Measurements from ENCODE around the gene MCC.

Gene MCC

GRCh38 chr5:113487781-113488644, at the start of gene MCC:
MCC (minus strand) TSS chr5:113488453.
- DNase-seq (ENCODE audit: low read depth) = no peak

GRCh38 chr5:113531481-113532159, 43.4 kb upstream of the MCC start:
- no peak for DNase-seq (ENCODE audit: low read depth)

- no peak for DNase-seq (ENCODE audit: low read depth)
Measured at GRCh38 chr5:113527746-113528145, 39.5 kb upstream of the MCC start.

- DNase-seq (ENCODE audit: low read depth) = no peak
Measured at GRCh38 chr5:113526421-113526820, 38.2 kb upstream of the MCC start.

- DNase-seq (ENCODE audit: low read depth) = no peak
Measured at GRCh38 chr5:113524927-113525326, 36.7 kb upstream of the MCC start.

GRCh38 chr5:113523168-113523567, 34.9 kb upstream of the MCC start:
- no peak for DNase-seq (ENCODE audit: low read depth)

- DNase-seq (ENCODE audit: low read depth) = no peak
Measured at GRCh38 chr5:113520899-113521298, 32.6 kb upstream of the MCC start.

GRCh38 chr5:113520429-113520828, 32.2 kb upstream of the MCC start:
- no peak for DNase-seq (ENCODE audit: low read depth)

GRCh38 chr5:113519412-113519811, 31.2 kb upstream of the MCC start:
- DNase-seq (ENCODE audit: low read depth) = no peak

GRCh38 chr5:113518884-113519283, 30.6 kb upstream of the MCC start:
- no peak for DNase-seq (ENCODE audit: low read depth)

- no peak for DNase-seq (ENCODE audit: low read depth)
Measured at GRCh38 chr5:113514289-113514635, 26.0 kb upstream of the MCC start.

- peak; percentile 54 for DNase-seq (ENCODE audit: low read depth)
Measured at GRCh38 chr5:113513384-113514288, 25.4 kb upstream of the MCC start, which contains the start of gene YTHDC2. YTHDC2 (plus strand) TSS chr5:113513694; CDS start chr5:113513896, 202 bp downstream.

GRCh38 chr5:113512341-113512740, 24.1 kb upstream of the MCC start:
- DNase-seq (ENCODE audit: low read depth) = no peak

- DNase-seq (ENCODE audit: low read depth) = no peak
Measured at GRCh38 chr5:113510836-113511451, 22.7 kb upstream of the MCC start.

- no peak for DNase-seq (ENCODE audit: low read depth)
Measured at GRCh38 chr5:113508756-113509155, 20.5 kb upstream of the MCC start.

- no peak for DNase-seq (ENCODE audit: low read depth)
Measured at GRCh38 chr5:113507601-113508000, 19.3 kb upstream of the MCC start.

- DNase-seq (ENCODE audit: low read depth) = no peak
Measured at GRCh38 chr5:113505181-113505580, 16.9 kb upstream of the MCC start.

- DNase-seq (ENCODE audit: low read depth) = no peak
Measured at GRCh38 chr5:113503146-113503545, 14.9 kb upstream of the MCC start.

GRCh38 chr5:113502073-113502472, 13.8 kb upstream of the MCC start:
- DNase-seq (ENCODE audit: low read depth) = no peak

- no peak for DNase-seq (ENCODE audit: low read depth)
Measured at GRCh38 chr5:113495422-113495841, 7.2 kb upstream of the MCC start.

- DNase-seq (ENCODE audit: low read depth) = no peak
Measured at GRCh38 chr5:113493446-113493845, 5.2 kb upstream of the MCC start.

GRCh38 chr5:113491022-113491421, 2.8 kb upstream of the MCC start:
- no peak for DNase-seq (ENCODE audit: low read depth)
